Measurements from ENCODE around the gene ACO2. TPM values are rescaled to one million over a fixed set of nuclear protein-coding genes. Genes with fewer than 3 reads are reported as not detected.

ACO2 gene
- total and polyA plus RNA-seq, 10 of the 15 experiments (the other 5 are each of a cell fraction or from before 2014, with no cell fraction given) = 21.4 to 214 (median 88.5) TPM

GRCh38 chr22:41570221-41570620, 101.3 kb downstream of the ACO2 start (continued):
- TF ChIP-seq WRNIP1 (IDR thresholded peaks at IDR 0.05; ENCODE audit: borderline replicate concordance, low read depth, low read length) = no peak
- TF ChIP-seq CHD2 (IDR thresholded peaks at IDR 0.05; ENCODE audit: borderline replicate concordance, low read depth, low read length) = no peak
- TF ChIP-seq STAT3 (IDR thresholded peaks at IDR 0.05; ENCODE audit: low read depth, low read length) = no peak
- no peak for TF ChIP-seq SMARCA5 (IDR thresholded peaks at IDR 0.05)
- no peak for TF ChIP-seq EED (IDR thresholded peaks at IDR 0.05; ENCODE audit: low read depth)

DNA sequence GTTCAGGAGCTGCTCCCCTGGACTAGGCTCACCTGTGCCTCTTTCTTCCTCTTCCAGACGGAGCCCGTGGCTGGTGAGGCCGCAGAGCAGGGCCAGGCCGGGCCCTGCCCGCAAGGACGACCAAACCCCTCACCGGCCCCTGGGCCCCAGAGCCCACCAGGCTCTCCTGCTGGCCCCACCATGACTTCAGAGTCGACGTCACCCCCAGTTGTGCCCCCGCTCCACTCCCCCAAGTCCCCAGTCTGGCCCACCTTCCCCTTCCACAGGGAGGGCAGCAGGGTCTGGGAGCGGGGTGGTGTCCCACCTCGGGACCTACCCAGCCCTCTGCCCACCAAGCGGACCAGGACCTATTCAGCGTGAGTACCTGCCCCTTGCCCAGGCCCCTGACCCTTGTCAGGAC, 102.9 kb downstream of the ACO2 start:
- WGBS (ENCODE audit: insufficient coverage, insufficient replicate concordance, low lambda C conversion rate, missing lambda C conversion rate) = 74% methylated on average over 13 of the region's 14 CpGs
- SMC1A ChIA-PET (ENCODE audit: uncharacterized antibody, unreplicated experiment) = no interaction called here
- CTCF ChIA-PET = no interaction called here
- in situ Hi-C loops (cut with MboI) = no loop called here
- DNase-seq (ENCODE audit: low read depth, low spot score) (no peak), FAIRE-seq (no peak), ATAC-seq (no peak)
- Histone ChIP-seq H3K9ac (ENCODE audit: control insufficient read depth, insufficient read depth, low read length) (no peak overlapping the region), H3K27me3 (replicated peaks in 1 of 2; ENCODE audit: control insufficient read depth in 2 of 2, insufficient read depth in 2 of 2, low read length in 1 of 2) (no peaks in the 10 kb centered on the region), H2AFZ (ENCODE audit: control insufficient read depth, low read depth, low read length) (no peak overlapping the region), H3K79me2 (ENCODE audit: control insufficient read depth, insufficient read depth, low read length) (no peaks in the 10 kb centered on the region), H3K27ac (ENCODE audit: control insufficient read depth, insufficient read depth) (no peak overlapping the region), H3K9me3 (replicated peaks; ENCODE audit: control insufficient read depth, insufficient read depth, low read length) (no peaks in the 10 kb centered on the region), H3K36me3 (ENCODE audit: control insufficient read depth in 2 of 2, insufficient read depth in 2 of 2, low read length in 1 of 2) (no peaks in the 10 kb centered on the region; a peak in 2 of 4 replicates), H3K4me2 (ENCODE audit: control insufficient read depth, insufficient read depth) (no peak overlapping the region), H4K20me1 (ENCODE audit: control insufficient read depth, insufficient read depth) (no peaks in the 10 kb centered on the region), H3K4me1 (ENCODE audit: control insufficient read depth, insufficient read depth, low read length) (no peaks in the 10 kb centered on the region), H3K4me3 (no peak overlapping the region)
- BruUV-seq (replicated peaks) = no TSS peak
- POLR2A ChIA-PET = no interaction called here
- intact Hi-C loops (cut with micrococcal nuclease; ENCODE audit: unreplicated experiment) = no loop called here
- no peak for TF ChIP-seq NR2C2 (IDR thresholded peaks at IDR 0.05; ENCODE audit: borderline replicate concordance, control insufficient read depth, insufficient read length, low read depth)
- TF ChIP-seq PAX5 (IDR thresholded peaks at IDR 0.05; ENCODE audit: borderline replicate concordance, low read depth, low read length) = no peak
- TF ChIP-seq, protein P1, sequence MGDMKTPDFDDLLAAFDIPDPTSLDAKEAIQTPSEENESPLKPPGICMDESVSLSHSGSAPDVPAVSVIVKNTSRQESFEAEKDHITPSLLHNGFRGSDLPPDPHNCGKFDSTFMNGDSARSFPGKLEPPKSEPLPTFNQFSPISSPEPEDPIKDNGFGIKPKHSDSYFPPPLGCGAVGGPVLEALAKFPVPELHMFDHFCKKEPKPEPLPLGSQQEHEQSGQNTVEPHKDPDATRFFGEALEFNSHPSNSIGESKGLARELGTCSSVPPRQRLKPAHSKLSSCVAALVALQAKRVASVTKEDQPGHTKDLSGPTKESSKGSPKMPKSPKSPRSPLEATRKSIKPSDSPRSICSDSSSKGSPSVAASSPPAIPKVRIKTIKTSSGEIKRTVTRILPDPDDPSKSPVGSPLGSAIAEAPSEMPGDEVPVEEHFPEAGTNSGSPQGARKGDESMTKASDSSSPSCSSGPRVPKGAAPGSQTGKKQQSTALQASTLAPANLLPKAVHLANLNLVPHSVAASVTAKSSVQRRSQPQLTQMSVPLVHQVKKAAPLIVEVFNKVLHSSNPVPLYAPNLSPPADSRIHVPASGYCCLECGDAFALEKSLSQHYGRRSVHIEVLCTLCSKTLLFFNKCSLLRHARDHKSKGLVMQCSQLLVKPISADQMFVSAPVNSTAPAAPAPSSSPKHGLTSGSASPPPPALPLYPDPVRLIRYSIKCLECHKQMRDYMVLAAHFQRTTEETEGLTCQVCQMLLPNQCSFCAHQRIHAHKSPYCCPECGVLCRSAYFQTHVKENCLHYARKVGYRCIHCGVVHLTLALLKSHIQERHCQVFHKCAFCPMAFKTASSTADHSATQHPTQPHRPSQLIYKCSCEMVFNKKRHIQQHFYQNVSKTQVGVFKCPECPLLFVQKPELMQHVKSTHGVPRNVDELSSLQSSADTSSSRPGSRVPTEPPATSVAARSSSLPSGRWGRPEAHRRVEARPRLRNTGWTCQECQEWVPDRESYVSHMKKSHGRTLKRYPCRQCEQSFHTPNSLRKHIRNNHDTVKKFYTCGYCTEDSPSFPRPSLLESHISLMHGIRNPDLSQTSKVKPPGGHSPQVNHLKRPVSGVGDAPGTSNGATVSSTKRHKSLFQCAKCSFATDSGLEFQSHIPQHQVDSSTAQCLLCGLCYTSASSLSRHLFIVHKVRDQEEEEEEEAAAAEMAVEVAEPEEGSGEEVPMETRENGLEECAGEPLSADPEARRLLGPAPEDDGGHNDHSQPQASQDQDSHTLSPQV (IDR thresholded peaks at IDR 0.05) = no peak
- TF ChIP-seq MYC (IDR thresholded peaks at IDR 0.05; ENCODE audit: insufficient read depth, insufficient read length, insufficient replicate concordance, low read length, severe bottlenecking) = no peak
- no peak for TF ChIP-seq ZNF622 (IDR thresholded peaks at IDR 0.05)
- TF ChIP-seq, protein P2, sequence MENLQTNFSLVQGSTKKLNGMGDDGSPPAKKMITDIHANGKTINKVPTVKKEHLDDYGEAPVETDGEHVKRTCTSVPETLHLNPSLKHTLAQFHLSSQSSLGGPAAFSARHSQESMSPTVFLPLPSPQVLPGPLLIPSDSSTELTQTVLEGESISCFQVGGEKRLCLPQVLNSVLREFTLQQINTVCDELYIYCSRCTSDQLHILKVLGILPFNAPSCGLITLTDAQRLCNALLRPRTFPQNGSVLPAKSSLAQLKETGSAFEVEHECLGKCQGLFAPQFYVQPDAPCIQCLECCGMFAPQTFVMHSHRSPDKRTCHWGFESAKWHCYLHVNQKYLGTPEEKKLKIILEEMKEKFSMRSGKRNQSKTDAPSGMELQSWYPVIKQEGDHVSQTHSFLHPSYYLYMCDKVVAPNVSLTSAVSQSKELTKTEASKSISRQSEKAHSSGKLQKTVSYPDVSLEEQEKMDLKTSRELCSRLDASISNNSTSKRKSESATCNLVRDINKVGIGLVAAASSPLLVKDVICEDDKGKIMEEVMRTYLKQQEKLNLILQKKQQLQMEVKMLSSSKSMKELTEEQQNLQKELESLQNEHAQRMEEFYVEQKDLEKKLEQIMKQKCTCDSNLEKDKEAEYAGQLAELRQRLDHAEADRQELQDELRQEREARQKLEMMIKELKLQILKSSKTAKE (IDR thresholded peaks at IDR 0.05; ENCODE audit: low read depth, poor library complexity, severe bottlenecking) = no peak
- TF ChIP-seq HDAC2 (IDR thresholded peaks at IDR 0.05) = no peak
- no peak for TF ChIP-seq FOXM1 (IDR thresholded peaks at IDR 0.05; ENCODE audit: low read depth, low read length)
- RAD21 ChIA-PET (ENCODE audit: unreplicated experiment) = no interaction called here

All from GM12878 (cell line).